K562 (cell line): ENCODE results near the gene SLC2A8.

Source experiments
- E2F8 ChIP-seq: fragments of 450-650 bp; IDR thresholded peaks from 2 replicates; pipeline ENCODE4 v1.7.1; 2018; ENCODE audit warnings: mild to moderate bottlenecking, low read depth; ENCODE audit not compliant: partially characterized antibody
- FOXP1 ChIP-seq: sonication (generic); formaldehyde crosslinking; IDR thresholded peaks from 2 replicates; pipeline ENCODE4 v1.8.0; 2022; ENCODE audit warnings: mild to moderate bottlenecking, missing genetic modification reagents
- MXD1 ChIP-seq: fragments of 250-450 bp; sonication (Bioruptor Pico); IDR thresholded peaks from 2 replicates; pipeline ENCODE4 v1.8.0; 2021; ENCODE audit warnings: borderline replicate concordance, mild to moderate bottlenecking, moderate library complexity; ENCODE audit not compliant: poor library complexity, severe bottlenecking
- POLR2AphosphoS5 ChIP-seq: IDR thresholded peaks from 2 replicates; pipeline ENCODE4 v1.6.1; 2011; ENCODE audit warnings: mild to moderate bottlenecking, low read depth, low read length, moderate library complexity; ENCODE audit not compliant: control insufficient read depth, insufficient read depth
- POLR2H ChIP-seq: IDR thresholded peaks from 2 replicates; pipeline ENCODE4 v1.6.1; 2016; ENCODE audit warnings: missing genetic modification characterization, low read depth, mild to moderate bottlenecking, control low read depth, missing compliant biosample characterization, moderate library complexity
- TF ChIP-seq, protein P1 (sequence below): fragments of 200-800 bp; sonication (Bioruptor generic); IDR thresholded peaks from 2 replicates; pipeline ENCODE4 v1.6.1; 2016; ENCODE audit warnings: missing genetic modification characterization, missing compliant biosample characterization
- TF ChIP-seq, protein P2 (sequence below): IDR thresholded peaks from 3 replicates; pipeline ENCODE4 v1.6.1; 2011; ENCODE audit warnings: borderline replicate concordance, mild to moderate bottlenecking, moderate library complexity; ENCODE audit not compliant: insufficient read length; ENCODE audit errors: extremely low read depth

GRCh38 chr9:127415141-127415540 is 18.2 kb downstream of the SLC2A8 start:
- TF ChIP-seq POLR2H (tag) (no peak), FOXP1 (no peak), POLR2AphosphoS5 (no peak), MXD1 (no peak), E2F8 (no peak)
- TF ChIP-seq, protein P1, sequence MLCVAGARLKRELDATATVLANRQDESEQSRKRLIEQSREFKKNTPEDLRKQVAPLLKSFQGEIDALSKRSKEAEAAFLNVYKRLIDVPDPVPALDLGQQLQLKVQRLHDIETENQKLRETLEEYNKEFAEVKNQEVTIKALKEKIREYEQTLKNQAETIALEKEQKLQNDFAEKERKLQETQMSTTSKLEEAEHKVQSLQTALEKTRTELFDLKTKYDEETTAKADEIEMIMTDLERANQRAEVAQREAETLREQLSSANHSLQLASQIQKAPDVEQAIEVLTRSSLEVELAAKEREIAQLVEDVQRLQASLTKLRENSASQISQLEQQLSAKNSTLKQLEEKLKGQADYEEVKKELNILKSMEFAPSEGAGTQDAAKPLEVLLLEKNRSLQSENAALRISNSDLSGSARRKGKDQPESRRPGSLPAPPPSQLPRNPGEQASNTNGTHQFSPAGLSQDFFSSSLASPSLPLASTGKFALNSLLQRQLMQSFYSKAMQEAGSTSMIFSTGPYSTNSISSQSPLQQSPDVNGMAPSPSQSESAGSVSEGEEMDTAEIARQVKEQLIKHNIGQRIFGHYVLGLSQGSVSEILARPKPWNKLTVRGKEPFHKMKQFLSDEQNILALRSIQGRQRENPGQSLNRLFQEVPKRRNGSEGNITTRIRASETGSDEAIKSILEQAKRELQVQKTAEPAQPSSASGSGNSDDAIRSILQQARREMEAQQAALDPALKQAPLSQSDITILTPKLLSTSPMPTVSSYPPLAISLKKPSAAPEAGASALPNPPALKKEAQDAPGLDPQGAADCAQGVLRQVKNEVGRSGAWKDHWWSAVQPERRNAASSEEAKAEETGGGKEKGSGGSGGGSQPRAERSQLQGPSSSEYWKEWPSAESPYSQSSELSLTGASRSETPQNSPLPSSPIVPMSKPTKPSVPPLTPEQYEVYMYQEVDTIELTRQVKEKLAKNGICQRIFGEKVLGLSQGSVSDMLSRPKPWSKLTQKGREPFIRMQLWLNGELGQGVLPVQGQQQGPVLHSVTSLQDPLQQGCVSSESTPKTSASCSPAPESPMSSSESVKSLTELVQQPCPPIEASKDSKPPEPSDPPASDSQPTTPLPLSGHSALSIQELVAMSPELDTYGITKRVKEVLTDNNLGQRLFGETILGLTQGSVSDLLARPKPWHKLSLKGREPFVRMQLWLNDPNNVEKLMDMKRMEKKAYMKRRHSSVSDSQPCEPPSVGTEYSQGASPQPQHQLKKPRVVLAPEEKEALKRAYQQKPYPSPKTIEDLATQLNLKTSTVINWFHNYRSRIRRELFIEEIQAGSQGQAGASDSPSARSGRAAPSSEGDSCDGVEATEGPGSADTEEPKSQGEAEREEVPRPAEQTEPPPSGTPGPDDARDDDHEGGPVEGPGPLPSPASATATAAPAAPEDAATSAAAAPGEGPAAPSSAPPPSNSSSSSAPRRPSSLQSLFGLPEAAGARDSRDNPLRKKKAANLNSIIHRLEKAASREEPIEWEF (CRISPR knock-in tag), result no peak
- TF ChIP-seq, protein P2, sequence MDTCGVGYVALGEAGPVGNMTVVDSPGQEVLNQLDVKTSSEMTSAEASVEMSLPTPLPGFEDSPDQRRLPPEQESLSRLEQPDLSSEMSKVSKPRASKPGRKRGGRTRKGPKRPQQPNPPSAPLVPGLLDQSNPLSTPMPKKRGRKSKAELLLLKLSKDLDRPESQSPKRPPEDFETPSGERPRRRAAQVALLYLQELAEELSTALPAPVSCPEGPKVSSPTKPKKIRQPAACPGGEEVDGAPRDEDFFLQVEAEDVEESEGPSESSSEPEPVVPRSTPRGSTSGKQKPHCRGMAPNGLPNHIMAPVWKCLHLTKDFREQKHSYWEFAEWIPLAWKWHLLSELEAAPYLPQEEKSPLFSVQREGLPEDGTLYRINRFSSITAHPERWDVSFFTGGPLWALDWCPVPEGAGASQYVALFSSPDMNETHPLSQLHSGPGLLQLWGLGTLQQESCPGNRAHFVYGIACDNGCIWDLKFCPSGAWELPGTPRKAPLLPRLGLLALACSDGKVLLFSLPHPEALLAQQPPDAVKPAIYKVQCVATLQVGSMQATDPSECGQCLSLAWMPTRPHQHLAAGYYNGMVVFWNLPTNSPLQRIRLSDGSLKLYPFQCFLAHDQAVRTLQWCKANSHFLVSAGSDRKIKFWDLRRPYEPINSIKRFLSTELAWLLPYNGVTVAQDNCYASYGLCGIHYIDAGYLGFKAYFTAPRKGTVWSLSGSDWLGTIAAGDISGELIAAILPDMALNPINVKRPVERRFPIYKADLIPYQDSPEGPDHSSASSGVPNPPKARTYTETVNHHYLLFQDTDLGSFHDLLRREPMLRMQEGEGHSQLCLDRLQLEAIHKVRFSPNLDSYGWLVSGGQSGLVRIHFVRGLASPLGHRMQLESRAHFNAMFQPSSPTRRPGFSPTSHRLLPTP, result no peak
